SH-SY5Y (cell line): ENCODE results near the gene PIK3R1.

Source experiments
- GATA2 ChIP-seq: IDR thresholded peaks from 2 replicates; pipeline ENCODE4 v1.6.1; 2011; ENCODE audit warnings: mild to moderate bottlenecking, low read depth, low read length
- GATA3 ChIP-seq: IDR thresholded peaks from 2 replicates; pipeline ENCODE4 v1.6.1; 2011; ENCODE audit warnings: low read depth, mild to moderate bottlenecking, low read length, moderate library complexity

- TF ChIP-seq GATA2 (no peak), GATA3 (no peak)
Measured at GRCh38 chr5:68259700-68260099, 44.1 kb downstream of the PIK3R1 start.
